ENCODE results near the gene CROCC. TPM values are rescaled to one million over a fixed set of nuclear protein-coding genes. Genes with fewer than 3 reads are reported as not detected.
"Not testable (repeated sequence)": the region's sequence is repeated elsewhere in the genome, so short reads cannot be mapped to it uniquely, and the experiment has no call there.

Gene CROCC
- total RNA-seq, 1 experiment from 2014 or later = 14.3 TPM

DNA sequence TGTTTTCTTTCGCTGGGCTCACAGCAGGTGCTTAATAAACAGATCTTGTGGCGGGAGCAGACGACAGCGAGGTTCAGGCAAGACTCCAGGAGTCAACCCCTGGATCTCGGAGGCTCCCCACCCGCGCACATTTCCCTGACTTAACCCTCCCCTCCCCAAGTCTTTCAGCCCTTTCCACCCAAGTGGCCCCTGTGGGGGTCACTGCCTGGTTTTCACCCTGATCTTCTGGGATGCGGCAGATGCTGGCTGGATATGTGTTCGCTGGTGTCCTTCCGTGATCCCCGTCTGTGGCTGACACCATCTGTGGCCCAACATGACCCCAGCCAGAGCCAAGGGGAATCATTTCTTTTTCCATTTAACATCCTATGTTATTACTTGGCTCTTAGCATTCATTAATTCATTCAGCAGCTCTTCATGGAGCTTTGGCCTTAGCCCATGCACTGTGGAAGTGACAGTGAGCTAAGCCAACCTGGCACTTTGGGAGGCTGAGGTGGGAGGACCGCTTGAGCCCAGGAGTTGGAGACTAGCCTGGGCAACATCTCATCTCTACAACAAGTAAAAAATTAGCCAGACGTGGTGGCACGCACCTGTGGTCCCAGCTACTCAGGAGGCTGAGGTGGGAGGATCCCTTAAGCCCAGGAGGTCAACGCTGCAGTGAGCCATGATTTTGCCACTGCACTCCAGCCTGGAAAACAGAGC lies 6.7 kb upstream of the CROCC start:
- DNase-seq (ENCODE audit: low read depth) = not testable (repeated sequence)

DNA sequence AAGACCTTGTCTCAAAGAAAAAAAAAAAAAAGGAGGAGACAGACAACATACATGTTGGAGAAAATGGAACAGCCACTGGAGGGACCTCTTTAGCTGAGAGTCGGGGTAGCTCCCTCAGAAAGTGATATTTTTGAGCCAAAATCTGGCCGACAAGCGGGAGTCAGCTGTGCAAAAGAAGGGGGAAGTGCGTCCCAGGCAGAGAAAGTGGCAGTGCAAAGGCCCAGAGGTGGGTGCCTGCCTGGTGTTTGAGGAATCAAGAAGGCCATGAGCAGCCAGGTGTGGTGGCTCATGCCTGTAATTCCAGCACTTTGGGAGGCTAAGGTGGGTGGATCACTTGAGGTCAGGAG lies 6.1 kb upstream of the CROCC start:
- no peak for DNase-seq (ENCODE audit: low read depth)

DNA sequence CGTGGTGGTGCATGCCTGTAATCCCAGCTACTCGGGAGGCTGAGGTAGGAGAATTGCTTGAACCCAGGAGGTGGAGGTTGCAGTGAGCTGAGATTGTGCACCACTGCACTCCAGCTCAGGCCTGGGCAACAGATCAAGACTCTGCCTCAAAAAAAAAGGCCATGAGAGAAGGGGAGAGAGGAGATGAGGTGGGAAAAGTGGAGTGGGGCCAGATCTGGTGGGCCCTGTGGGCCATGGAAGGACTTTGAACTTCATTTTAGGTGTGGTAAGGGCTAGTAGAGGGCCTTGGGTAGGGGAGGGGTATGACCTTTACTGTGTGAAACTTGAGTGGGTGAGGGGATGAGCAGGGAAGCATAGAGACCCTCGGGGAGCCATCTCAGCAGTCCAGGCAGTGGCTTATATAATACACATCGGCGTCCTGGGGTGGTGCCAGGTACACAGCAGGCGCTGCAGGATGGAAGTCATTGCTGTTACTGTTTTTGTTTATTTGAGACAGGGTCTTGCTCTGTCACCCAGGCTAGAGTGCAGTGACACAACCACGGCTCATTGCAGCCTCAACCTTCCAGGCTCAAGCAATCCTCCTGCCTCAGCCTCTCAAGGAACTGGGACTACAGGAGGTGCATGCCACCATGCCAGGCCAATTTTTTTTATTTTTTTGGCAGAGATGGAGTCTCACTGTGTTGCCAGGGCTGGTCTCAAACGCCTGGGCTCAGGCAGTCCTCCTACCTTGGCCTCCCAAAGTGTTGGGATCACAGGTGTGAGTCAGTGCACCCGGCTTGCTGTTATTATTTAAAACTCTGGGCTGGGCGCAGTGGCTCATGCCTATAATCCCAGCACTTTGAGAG lies 5.5 kb upstream of the CROCC start:
- DNase-seq (ENCODE audit: low read depth) = not testable (repeated sequence)

DNA sequence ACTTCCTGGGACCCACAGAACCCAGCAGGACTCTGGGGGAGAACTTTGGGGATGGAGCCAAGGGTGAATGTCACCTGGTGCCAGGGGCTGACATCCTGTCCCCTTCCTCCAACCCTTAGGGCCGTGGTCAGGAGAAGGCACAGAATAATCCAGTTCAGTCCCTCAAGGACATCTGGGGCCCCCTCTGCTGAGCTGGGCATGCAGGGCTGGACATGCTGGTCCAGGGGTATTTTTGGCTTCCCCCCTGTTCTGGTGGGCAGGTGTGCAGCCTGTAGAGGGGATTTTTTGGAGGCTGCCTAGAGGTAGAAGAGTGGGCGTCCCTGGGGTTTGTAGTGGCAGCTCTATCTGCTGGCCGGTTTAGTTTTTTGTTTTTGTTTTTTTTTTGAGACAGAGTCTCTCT lies 3.4 kb upstream of the CROCC start:
- no peak for DNase-seq (ENCODE audit: low read depth)

GRCh38 chr1:16918936-16919665 lies 2.6 kb upstream of the CROCC start:
- not testable (repeated sequence) for DNase-seq (ENCODE audit: low read depth)

GRCh38 chr1:16920951-16921350 lies 780 bp upstream of the CROCC start:
- no peak for DNase-seq (ENCODE audit: low read depth)

DNA sequence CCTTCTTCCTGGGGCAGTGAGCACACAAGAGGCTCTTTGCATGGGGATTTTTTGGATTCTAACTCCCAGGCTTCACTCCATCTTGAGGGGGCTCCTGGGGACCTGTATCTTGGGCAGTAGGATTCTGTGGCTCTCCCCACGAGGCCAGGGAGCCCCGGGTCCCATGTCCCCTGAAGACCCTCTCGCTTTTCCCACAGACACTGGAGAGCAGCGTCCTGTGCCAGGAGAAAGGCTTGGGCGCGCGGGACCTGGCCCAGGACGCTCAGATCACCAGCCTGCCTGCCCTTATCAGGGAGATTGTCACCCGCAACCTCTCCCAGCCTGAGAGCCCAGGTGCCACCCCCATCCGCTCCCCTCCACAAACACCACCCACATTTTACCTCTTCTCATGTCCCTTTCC lies 735 bp downstream of the CROCC start:
- no peak for DNase-seq (ENCODE audit: low read depth)

DNA sequence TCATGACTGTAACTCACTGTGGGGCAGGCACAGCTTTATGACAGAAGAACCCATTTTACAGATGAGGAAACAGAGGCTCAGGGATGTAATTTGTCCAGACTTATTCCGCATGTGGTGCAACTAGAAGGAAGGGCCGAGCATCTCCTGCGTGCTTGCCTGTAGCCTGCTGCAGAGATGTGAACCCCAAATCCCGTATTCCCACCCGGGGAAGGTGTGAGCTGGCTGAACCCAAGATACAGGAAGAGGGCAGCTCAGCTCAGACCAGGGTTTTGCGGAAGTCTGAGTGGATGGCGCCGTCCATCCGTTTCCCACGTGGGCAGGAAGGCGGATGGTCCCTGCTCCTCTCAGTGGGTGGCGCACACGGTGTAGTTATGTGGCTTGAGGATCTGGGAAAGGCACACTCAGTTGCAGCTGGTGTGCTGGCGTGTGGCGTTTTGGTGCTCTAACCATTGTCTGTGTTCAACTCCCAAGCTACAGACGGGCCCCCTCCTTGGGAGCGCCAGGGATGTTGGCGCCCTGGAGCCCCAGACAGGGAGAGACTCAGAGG lies 1.2 kb downstream of the CROCC start:
- no peak for DNase-seq (ENCODE audit: low read depth)

- DNase-seq (ENCODE audit: low read depth) = no peak
Measured at GRCh38 chr1:16924216-16924918, 2.6 kb downstream of the CROCC start.

DNA sequence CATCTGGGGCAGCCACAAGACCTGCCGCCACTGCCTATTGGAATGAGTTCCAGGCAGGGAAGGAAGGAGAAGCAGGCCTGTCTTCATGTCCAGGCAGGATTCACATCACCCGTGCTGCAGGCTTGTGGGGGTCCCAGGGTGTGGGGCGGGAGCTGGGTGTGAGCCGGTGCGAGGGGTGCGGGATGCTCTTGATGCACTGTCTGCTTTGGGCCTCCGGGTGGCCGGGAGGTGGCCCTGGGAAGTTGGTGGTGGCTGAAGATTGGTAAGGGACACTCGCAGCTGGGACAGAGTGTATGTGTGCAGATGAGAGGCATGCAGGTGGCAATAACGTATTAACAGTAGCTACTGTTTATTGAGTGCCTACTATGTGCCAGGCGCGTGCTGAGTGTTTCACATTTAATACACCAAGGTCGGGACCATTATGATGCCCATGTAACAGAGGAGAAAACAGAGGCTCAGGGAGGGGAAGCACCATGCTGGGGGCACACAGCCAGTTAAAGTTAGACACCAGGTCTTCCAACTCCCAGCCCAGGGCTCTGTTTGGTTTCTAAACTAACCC lies 3.3 kb downstream of the CROCC start:
- no peak for DNase-seq (ENCODE audit: low read depth)

GRCh38 chr1:16925635-16926490 lies 4.1 kb downstream of the CROCC start:
- no peak for DNase-seq (ENCODE audit: low read depth)

DNA sequence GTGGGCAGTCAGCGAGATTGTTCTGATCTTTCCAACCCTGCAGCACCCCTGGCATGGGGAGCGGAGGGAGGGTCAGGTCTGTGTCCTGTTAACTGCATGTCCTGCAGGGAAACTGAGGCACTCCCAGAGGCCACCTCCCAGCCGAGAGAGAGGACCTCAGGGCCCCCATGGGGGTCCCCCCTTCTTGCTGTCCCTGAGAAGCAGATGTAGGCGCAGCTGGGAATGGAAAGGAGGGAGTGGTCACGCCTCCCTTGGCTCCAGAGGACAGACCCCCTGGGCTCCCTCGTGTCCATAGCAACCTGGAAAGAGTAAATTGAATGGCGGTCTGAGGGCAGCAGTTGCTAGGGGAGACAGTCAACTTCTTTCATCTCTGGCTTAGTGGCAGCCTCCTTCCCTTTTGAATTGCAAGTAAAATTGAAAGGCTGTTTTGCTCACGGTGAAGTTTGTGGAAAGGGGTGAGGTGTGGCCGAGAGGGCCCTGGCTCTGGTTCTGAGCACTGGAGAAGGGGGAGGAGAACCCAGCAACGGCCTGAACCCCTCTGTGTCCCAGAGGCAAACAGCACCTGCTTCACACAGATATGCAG lies 4.9 kb downstream of the CROCC start:
- DNase-seq (ENCODE audit: low read depth) = no peak

DNA sequence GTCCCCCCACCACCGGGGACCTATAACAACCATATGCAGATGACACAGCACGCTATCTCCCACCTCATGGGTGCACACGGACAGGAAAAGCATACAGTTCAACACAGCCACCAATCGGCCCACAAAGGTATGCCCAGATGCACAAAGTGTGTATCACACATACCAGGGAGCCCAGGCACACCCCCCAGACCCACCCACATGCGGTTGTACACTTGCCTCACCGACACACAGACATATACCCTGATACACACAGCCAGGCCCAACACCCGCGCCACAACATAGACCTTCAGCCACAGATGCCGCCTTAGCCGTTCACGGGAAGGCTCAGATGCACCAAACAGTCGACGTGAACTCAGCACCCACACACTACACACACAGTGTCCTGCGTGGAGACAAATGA lies 5.5 kb downstream of the CROCC start:
- DNase-seq (ENCODE audit: low read depth) = no peak

DNA sequence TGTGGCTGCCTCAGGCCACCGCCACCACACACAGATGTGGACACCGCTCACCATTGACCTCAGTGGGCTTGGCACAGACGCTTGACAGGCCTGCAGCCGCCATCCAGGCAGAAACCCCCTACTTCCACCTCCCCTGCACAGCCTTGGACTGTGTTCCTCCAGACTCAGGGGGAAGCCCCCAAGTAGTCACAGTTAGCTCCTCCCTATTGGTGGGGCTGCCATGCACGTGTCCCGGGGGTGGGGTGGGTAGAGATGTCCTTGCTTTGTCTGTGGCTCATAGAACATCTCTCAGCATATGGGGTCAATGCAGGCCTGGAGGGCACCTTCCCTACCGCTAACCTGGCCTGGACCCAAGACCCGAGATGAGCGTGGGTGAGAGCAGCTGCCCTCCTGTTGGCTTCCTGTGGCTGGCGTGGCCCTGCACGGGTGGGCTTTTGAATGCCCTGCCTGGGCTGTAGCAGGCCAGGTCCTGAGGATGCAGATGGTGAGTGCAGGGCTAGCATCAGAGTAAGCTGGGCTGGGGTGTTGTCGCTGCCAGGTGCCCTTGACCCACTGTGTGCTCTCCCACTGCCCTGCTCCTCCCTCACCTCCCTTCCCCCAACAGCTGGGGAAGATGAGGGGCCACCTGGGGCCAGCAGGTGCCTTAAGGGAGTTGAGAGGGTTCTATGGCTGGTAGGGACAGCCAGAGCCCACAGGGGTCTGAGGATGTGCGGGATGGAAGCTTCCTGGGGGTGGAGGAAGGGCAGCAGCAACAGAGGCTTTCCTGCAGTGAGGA lies 6.2 kb downstream of the CROCC start:
- DNase-seq (ENCODE audit: low read depth) = no peak

DNA sequence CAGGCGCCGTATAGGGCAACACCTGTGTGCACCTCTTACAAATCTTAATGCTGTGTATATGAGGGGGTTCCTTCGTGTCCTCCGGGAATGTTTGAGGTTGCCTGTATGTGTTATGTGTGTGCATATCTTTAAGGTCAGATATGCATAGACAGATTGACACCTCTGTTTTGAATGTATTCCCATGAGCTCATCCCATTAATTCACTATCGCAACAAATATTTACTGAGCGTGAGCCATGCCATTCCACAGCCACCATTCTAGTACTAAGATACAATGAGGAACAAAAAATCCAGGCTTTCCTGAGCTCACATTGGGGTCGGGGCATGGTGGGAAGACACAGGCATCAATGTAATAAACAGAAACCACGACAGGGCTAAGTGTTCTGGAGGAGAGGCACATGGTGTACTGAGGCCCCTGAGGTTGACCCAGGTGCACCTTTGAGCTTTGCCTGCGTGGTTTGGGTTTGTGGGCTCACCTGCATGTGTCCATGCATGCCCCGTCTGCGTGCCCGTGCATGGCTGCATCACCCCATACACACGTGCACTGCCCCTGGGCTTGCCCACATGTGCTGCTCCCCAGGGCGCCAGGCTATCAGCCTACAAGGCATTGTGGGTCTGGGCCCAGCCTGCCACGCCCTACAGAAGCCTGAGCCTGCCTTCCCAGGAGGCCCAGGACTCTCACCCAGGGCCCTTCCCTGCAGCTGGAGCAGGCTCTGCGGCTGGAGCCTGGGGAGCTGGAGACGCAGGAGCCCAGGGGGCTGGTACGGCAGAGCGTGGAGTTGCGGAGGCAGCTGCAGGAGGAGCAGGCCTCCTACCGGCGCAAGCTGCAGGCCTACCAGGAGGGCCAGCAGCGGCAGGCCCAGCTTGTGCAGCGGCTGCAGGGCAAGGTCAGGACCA lies 7.7 kb downstream of the CROCC start:
- DNase-seq (ENCODE audit: low read depth) = not testable (repeated sequence)

GRCh38 chr1:16931206-16931934 lies 9.6 kb downstream of the CROCC start:
- not testable (repeated sequence) for DNase-seq (ENCODE audit: low read depth)

DNA sequence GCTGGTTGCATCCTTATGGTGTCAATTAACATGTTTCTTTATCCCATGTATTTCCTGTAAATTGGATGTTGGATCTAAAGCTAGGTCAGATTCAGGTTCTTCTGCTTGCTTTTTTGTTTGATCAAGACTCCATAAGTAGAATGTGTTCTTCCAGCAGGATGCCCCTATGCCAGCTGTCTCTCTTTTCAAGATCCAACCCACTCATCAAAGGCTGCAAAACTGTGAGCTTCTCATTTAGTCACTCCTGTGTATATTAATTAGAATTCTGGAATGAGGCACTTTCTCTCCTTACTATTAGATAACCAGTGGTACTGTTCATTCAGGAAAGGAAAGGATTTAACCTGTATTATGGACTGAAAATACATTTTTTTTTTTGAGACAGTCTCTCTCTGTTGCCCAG lies 12.2 kb downstream of the CROCC start:
- not testable (repeated sequence) for DNase-seq (ENCODE audit: low read depth)
